GM12801 (cell line): ENCODE measurements around the gene MROH2B.

Source experiments
- CTCF ChIP-seq: IDR thresholded peaks from one replicate; pipeline ENCODE4 v1.5.1; 2011; ENCODE audit warnings: control low read depth; ENCODE audit not compliant: insufficient read length; ENCODE audit errors: extremely low read depth

MROH2B gene

GRCh38 chr5:40984884-40985283 is 86.3 kb downstream of the MROH2B start:
- TF ChIP-seq CTCF = no peak

- TF ChIP-seq CTCF = no peak
Observed at GRCh38 chr5:40983781-40984180, 87.4 kb downstream of the MROH2B start.

- no peak for TF ChIP-seq CTCF
Observed at GRCh38 chr5:40981420-40981819, 89.7 kb downstream of the MROH2B start.

GRCh38 chr5:40976836-40977235 is 94.3 kb downstream of the MROH2B start:
- no peak for TF ChIP-seq CTCF

GRCh38 chr5:40976041-40976440 is 95.1 kb downstream of the MROH2B start:
- no peak for TF ChIP-seq CTCF

GRCh38 chr5:40973364-40974004 is 97.7 kb downstream of the MROH2B start:
- TF ChIP-seq CTCF = no peak

- no peak for TF ChIP-seq CTCF
Observed at GRCh38 chr5:40972434-40972833, 98.7 kb downstream of the MROH2B start.
